Epithelial cell of proximal tubule (primary cell): ENCODE data around the gene USP26. TPM values are rescaled to one million over a fixed set of nuclear protein-coding genes. Genes with fewer than 3 reads are reported as not detected.
"Not testable (repeated sequence)": the region's sequence is repeated elsewhere in the genome, so short reads cannot be mapped to it uniquely, and the experiment has no call there.

Source experiments
- DNase-seq: peaks from one replicate; pipeline ENCODE4 v3.0.0-alpha.2; 2011; ENCODE audit warnings: low read depth
- H3K4me3 ChIP-seq: 2 replicates; pipeline ENCODE4 v1.5.1; 2011; ENCODE audit warnings: low read depth, mild to moderate bottlenecking, low read length
- total RNA-seq: library from RNA; depleted of rRNA; stranded (reverse); fragments of >200 nt; gene quantifications from 2 replicates; pipeline ENCODE4 v1.2.3, GENCODE V29; 2015
- TF ChIP-seq, protein P1 (sequence below): conservative IDR thresholded peaks from 2 replicates; pipeline ENCODE4 v1.5.1; 2012; ENCODE audit warnings: low read depth, mild to moderate bottlenecking, low read length

USP26 gene
- total RNA-seq, 1 donor from 2014 or later = not detected

DNA sequence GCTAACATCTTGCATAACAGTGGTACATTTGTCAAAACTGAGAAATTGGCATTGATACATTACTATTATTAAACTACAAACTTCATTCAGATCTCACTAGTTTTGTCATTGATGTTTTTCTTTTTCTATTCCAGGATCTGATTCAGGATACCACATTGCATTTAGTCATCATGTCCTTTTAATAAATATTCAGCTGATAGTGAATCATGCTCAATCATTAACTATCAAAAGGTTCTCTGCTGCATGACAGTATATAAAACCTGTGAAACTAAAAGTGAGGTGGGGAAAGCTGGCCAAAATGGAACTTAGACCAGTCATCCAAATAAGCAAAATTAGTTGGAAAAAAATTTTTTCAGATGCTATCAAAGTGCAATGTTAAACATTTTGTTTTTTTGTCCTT, 110.4 kb downstream of the USP26 start:
- no peak for DNase-seq
- TF ChIP-seq, protein P1, sequence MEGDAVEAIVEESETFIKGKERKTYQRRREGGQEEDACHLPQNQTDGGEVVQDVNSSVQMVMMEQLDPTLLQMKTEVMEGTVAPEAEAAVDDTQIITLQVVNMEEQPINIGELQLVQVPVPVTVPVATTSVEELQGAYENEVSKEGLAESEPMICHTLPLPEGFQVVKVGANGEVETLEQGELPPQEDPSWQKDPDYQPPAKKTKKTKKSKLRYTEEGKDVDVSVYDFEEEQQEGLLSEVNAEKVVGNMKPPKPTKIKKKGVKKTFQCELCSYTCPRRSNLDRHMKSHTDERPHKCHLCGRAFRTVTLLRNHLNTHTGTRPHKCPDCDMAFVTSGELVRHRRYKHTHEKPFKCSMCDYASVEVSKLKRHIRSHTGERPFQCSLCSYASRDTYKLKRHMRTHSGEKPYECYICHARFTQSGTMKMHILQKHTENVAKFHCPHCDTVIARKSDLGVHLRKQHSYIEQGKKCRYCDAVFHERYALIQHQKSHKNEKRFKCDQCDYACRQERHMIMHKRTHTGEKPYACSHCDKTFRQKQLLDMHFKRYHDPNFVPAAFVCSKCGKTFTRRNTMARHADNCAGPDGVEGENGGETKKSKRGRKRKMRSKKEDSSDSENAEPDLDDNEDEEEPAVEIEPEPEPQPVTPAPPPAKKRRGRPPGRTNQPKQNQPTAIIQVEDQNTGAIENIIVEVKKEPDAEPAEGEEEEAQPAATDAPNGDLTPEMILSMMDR = no peak
- no peak overlapping the region for H3K4me3 ChIP-seq

DNA sequence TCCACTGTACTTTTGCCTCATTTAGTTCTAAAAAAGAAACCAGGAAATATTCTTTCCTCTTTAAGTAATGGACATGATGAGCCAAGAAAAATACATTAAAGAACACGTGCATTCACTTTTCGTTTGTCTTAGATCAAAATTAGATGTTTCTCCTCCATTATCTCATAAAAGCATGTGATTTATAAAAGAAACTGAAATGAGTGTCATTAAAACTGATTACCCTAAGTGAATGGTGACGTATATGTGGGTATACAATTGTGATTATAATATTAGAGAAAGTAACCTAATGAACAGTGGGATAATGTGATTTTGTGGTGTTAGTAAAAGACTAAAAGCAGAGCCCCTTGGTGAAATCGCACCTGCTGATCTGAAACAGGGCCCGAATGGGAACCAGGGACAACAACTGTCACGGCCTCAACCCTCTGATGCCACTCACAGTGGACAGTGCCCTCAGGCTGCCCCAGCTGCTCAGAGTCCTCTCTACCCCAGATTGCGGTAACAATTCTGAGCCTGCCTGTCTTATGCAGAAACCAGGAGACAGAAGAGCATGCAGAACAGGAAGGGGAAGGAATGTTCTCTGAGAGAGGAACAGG, 112.8 kb downstream of the USP26 start:
- TF ChIP-seq, protein P1 = no peak
- no peak overlapping the region for H3K4me3 ChIP-seq
- DNase-seq = no peak

DNA sequence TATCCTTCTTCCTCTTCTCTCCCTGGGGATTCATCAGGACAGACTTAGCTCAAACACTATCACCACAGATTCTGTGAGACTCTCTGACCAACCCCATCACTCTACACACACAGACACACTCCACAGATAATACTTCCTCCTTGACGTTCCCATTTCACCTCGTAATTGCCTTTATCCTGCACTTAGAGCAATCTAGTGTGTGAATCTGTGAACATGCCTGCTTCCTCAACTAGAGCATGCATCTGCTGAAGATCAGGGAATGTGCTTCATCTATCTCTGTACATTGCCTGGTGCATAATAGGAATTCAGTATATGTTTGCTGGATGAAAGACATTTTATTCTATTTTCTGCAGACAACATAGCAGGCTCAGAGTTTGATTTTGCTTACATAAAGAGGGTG, 113.4 kb downstream of the USP26 start:
- H3K4me3 ChIP-seq = no peak overlapping the region
- TF ChIP-seq, protein P1 = no peak
- no peak for DNase-seq

DNA sequence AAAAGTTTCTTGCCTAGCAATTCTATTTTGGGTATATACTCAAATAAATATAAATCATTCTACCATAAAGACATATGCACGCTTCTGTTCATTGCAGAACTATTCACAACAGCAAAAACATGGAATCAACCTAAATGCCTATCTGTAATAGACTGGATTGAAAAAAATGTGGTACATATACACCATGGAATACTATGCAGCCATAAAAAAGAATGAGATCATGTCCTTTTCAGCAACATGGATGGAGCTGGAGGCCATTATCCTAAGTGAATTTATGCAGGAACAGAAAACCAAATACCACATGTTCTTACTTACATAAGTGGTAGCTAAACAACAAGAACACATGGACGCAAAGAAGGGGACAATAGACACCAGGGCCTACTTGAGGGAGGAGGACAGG, 116.9 kb downstream of the USP26 start:
- not testable (repeated sequence) for DNase-seq, H3K4me3 ChIP-seq

Other genes with a start within 250 kb of the USP26 start
- gene HS6ST2, start 138.5 kb downstream of the USP26 start, total RNA-seq = 9.2 and 10.5 TPM in 2 replicates
- not detected in 2 replicates for gene TFDP3, start 121.2 kb upstream of the USP26 start, total RNA-seq